Stomach smooth muscle (tissue), 2 donors: ENCODE data around the gene MAP1LC3B2.

Experiments used
- H3K27ac ChIP-seq: one replicate; pipeline ENCODE4 v1.7.0; 2013; ENCODE audit warnings: mild to moderate bottlenecking, low read length, inconsistent platforms
- H3K27me3 ChIP-seq, 2 donors: one replicate each; pipeline ENCODE4 v1.7.0; 2013; ENCODE audit warnings: low read length in 2 of 2; ENCODE audit not compliant: insufficient read depth in 2 of 2, control insufficient read depth in 1 of 2
- H3K36me3 ChIP-seq, 2 donors: one replicate each; pipeline ENCODE4 v1.7.0; 2013; ENCODE audit warnings: low read length in 2 of 2; ENCODE audit not compliant: control insufficient read depth in 2 of 2, insufficient read depth in 2 of 2
- H3K4me1 ChIP-seq: one replicate; pipeline ENCODE4 v1.7.0; 2013; ENCODE audit warnings: low read length; ENCODE audit not compliant: control insufficient read depth, insufficient read depth
- H3K4me3 ChIP-seq, 2 donors: one replicate each; pipeline ENCODE4 v1.7.0; 2013; ENCODE audit warnings: low read length in 2 of 2
- H3K9ac ChIP-seq, 2 donors: one replicate each; pipeline ENCODE4 v1.7.0; 2013; ENCODE audit warnings: low read length in 2 of 2, mild to moderate bottlenecking in 1 of 2
- H3K9me3 ChIP-seq, 2 donors: one replicate each; pipeline ENCODE4 v1.7.0; 2013; ENCODE audit warnings: low read length in 2 of 2; ENCODE audit not compliant: control insufficient read depth in 2 of 2
- donor health status: healthy.
- donor health status: Pancreatic carcinoma.

Gene MAP1LC3B2

DNA sequence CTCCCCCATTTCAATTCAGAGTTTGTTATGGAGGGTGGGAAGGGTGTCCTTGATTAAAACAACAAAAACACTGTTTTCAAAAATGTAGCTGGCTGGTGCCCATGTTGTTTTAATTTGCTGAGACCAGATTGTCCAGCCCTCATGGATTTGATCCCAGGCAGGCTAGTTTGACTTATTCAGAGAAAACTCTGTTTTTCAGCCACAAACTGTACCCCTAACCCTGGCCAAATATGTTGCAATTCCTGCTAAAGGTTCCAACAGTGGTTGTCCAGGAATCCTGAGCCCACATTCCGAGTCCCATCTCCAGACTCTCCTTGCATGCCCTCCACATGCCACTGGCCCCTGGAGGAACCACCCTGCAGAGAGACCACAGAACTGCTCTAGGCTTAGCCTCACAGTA, 36.0 kb downstream of the MAP1LC3B2 start:
- H3K4me1 ChIP-seq = peaks cover 39% of the 10 kb centered on the region
- no peak overlapping the region for H3K27ac ChIP-seq
- H3K9me3 ChIP-seq = no peaks in the 10 kb centered on the region
- no peaks in the 10 kb centered on the region for H3K27me3 ChIP-seq
- no peak overlapping the region for H3K4me3 ChIP-seq
- H3K9ac ChIP-seq = no peak overlapping the region
- H3K36me3 ChIP-seq = no peaks in the 10 kb centered on the region

DNA sequence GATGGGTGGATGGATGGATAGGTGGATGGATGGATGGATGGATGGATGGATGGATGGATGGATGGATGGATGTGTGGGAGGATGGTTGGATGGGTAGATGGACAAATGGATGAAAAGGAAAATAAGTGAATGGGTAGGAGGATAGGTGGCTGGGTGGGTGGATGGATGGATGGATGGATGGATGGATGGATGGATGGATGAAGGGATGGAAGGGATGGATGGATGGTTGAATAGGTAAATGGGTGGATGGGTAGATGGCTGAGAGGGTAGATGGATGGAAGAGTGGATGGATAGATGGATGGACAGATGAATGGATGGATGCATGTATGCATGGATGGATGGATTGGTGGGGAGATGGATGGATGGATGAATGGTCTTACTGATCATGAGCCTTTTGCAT, 36.5 kb downstream of the MAP1LC3B2 start:
- Histone ChIP-seq H3K27me3 (no peaks in the 10 kb centered on the region), H3K9me3 (no peaks in the 10 kb centered on the region), H3K9ac (no peak overlapping the region), H3K4me1 (peaks cover 39% of the 10 kb centered on the region), H3K36me3 (no peaks in the 10 kb centered on the region), H3K27ac (no peak overlapping the region), H3K4me3 (no peak overlapping the region)

DNA sequence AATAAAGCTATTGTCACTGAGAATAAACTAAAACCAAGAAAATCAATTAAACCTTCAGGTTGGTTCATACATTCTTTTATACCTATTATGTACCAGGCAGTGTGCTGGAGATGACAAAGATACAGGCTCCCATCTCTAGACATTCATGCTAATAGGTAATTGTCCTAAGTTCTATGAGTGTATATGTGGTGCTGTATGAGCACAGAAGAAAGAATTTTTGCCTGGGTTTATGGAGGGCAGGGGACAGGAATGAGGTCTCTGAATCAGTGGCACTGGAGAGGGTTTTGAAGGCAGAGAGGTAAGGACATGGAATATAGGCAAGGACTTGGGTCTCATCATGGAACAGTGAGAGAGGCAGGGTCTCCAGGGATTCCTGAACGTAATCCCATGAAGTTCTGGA, 38.7 kb downstream of the MAP1LC3B2 start:
- Histone ChIP-seq H3K4me1 (peaks cover 25% of the 10 kb centered on the region), H3K36me3 (no peaks in the 10 kb centered on the region), H3K27me3 (no peaks in the 10 kb centered on the region), H3K9ac (no peak overlapping the region), H3K27ac (no peak overlapping the region), H3K9me3 (no peaks in the 10 kb centered on the region), H3K4me3 (no peak overlapping the region)

DNA sequence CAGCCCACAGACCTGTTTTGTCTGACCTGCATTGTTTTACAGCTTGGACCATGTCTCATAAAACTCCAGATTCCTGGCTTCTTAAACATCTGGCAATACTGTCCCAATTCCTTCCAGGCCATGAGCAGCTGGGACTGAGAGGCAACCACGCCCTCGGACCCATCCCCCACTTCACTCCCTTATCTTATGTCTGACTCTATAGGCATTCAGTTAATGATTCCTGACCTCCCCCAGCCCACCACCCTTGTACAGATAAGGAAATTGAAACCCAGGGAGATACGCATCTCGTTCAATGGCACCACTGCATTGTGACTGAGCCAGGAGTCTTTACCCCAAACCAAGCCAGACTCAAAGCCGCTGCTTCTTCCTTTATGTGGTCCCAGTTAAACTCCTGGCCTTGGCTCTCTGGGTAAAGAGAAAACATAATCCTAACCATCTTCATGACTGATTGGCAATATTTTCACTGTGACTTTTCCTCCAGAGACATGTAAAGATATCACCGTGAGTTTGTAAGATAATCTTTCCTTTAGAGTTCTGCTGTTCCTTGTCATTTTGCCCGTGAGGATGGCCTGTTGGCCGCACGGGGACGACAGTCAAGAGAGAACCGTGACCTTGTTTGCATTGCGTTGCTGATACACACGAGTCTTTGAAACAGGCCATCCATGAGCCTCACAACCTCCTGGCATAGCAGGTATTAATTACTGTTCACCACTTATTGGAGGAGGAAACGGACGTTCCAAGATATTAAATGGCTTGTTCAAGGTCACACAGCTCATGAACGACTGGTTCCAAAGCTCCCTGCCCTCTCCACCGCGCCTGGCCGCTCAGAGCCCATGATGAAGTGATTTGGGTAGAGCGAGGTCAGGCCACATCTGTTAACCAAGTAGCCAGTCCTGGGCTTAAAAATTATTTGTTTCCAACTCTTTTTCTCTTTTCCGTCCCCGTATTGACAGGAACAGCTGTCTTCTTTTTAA, 39.4 kb downstream of the MAP1LC3B2 start:
- Histone ChIP-seq H3K9me3 (no peaks in the 10 kb centered on the region), H3K4me1 (peaks cover 25% of the 10 kb centered on the region), H3K9ac (peak overlapping the region; percentile 57 to 71)

GRCh38 chr12:116599285-116600136, 40.3 kb downstream of the MAP1LC3B2 start:
- Histone ChIP-seq H3K9ac (peak overlapping the region; percentile 57 to 71), H3K36me3 (no peaks in the 10 kb centered on the region), H3K4me1 (peaks cover 25% of the 10 kb centered on the region), H3K27ac (peak overlapping the region; percentile 55), H3K9me3 (no peaks in the 10 kb centered on the region), H3K4me3 (peak overlapping the region; percentile 37 to 68), H3K27me3 (no peaks in the 10 kb centered on the region)

More for the DNA sequence above, 39.4 kb downstream of the MAP1LC3B2 start:
- no peaks in the 10 kb centered on the region for H3K27me3 ChIP-seq
- no peaks in the 10 kb centered on the region for H3K36me3 ChIP-seq
- peak overlapping the region; percentile 55 for H3K27ac ChIP-seq
- peak overlapping the region in 1 of 2 donors; percentile 68 for H3K4me3 ChIP-seq

DNA sequence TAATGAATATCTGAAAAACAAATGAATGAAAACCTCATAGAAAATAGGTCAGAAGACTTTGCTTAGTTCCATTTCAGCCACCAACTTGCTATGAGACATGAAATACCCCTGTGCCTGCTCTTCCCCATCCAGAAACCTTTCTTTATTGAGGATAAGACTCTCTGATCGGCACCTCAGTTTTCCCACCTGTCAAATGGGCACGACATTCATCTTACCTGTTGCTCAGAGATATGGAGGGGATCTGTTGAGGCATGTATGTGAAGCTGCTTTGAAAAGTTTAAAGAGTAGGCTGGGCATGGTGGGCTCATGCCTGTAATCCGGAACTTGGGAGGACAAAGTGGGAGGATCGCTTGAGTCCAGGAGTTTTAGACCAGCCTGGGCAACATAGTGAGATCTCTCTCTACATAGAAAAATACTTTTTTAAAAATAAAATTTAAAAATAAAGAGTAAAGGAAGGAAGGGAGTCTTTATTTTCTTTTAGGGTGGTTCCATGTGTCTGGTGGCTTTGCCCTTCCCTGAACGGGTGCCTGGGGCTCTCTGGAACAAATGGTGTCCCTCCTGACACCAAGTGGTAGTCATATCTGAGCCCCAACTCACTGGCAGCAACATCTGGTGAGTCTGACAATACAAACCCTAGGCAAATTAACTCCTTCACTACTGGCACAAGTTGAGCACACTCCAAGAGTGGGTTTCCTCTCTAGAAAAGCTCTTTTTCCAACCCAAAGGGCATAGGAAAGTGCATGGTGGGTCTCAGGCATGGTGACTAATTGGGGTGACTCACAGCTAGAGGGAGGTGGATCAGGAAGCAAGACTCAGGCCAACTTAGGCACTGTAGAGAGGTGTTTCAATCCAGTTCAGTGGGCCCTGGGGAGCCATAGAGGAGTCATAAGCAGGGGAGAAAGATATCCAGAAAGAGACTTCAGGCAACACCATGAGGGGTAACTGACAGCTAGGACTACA, 42.1 kb downstream of the MAP1LC3B2 start:
- Histone ChIP-seq H3K36me3 (no peaks in the 10 kb centered on the region), H3K27ac (no peak overlapping the region)

GRCh38 chr12:116601933-116602810, 43.0 kb downstream of the MAP1LC3B2 start:
- Histone ChIP-seq H3K4me1 (peaks cover 20% of the 10 kb centered on the region), H3K36me3 (no peaks in the 10 kb centered on the region), H3K9ac (no peak overlapping the region), H3K9me3 (no peaks in the 10 kb centered on the region), H3K27me3 (peaks cover 0 to 3% of the 10 kb centered on the region in 2 donors), H3K4me3 (no peak overlapping the region), H3K27ac (no peak overlapping the region)

More for the DNA sequence above, 42.1 kb downstream of the MAP1LC3B2 start:
- peaks cover 0 to 3% of the 10 kb centered on the region in 2 donors for H3K27me3 ChIP-seq
- H3K4me1 ChIP-seq = peaks cover 20% of the 10 kb centered on the region
- H3K9ac ChIP-seq = no peak overlapping the region
- H3K4me3 ChIP-seq = no peak overlapping the region
- no peaks in the 10 kb centered on the region for H3K9me3 ChIP-seq

GRCh38 chr12:116603546-116604177, 44.5 kb downstream of the MAP1LC3B2 start:
- H3K9me3 ChIP-seq = no peaks in the 10 kb centered on the region
- no peaks in the 10 kb centered on the region for H3K36me3 ChIP-seq
- no peak overlapping the region for H3K4me3 ChIP-seq
- H3K4me1 ChIP-seq = peaks cover 13% of the 10 kb centered on the region
- H3K27ac ChIP-seq = no peak overlapping the region
- H3K27me3 ChIP-seq = peaks cover 0 to 3% of the 10 kb centered on the region in 2 donors
- H3K9ac ChIP-seq = no peak overlapping the region

DNA sequence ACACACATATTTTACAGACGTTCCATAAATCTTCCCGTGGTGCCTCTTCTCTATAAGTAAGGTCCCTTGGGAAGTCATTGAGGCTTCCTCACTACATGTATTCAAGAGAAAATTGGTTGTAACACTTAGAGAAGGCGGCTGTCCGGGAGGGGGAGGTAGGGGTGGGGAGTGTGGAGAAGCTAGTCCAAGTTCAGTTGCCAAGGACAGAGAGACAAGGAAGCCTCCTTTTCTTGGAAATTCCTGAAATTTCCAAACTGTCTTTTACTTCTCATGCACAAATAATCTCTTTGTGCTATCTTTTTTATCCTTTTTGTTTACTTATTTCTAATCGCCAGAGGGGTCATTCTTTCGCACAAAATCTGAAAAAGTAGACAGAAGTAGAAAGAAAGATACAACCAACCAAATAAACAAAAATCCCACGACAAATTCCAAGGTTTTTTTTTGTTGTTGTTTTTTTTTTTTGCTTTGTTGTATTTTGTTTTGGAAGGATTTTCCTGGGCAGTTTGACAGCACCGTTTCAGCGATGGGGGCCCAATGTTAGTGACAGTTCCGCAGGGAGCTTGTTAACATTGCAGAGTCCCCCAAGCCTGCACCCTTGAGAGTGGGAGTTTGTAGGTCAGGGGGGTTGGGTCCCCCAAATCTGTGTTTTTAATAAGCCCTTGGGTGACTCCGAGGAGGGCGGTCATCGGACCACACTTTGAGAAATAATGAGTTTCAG, 45.2 kb downstream of the MAP1LC3B2 start:
- no peak overlapping the region for H3K27ac ChIP-seq
- no peak overlapping the region for H3K4me3 ChIP-seq
- no peaks in the 10 kb centered on the region for H3K36me3 ChIP-seq
- H3K9ac ChIP-seq = no peak overlapping the region
- H3K9me3 ChIP-seq = no peaks in the 10 kb centered on the region
- H3K4me1 ChIP-seq = peaks cover 9% of the 10 kb centered on the region
- H3K27me3 ChIP-seq = peaks cover 0 to 3% of the 10 kb centered on the region in 2 donors
